Mucosa of stomach (tissue), 1 donor: ENCODE results near the gene TBC1D16.
"Not testable (repeated sequence)": the region's sequence is repeated elsewhere in the genome, so short reads cannot be mapped to it uniquely, and the experiment has no call there.

Experiments
- H3K27me3 ChIP-seq: one replicate; pipeline ENCODE4 v1.7.0; 2013; ENCODE audit warnings: mild to moderate bottlenecking, low read length; ENCODE audit not compliant: control insufficient read depth, insufficient read depth
- H3K36me3 ChIP-seq: one replicate; pipeline ENCODE4 v1.7.0; 2013; ENCODE audit warnings: low read length; ENCODE audit not compliant: control insufficient read depth, insufficient read depth
- H3K4me1 ChIP-seq: one replicate; pipeline ENCODE4 v1.7.0; 2013; ENCODE audit warnings: mild to moderate bottlenecking, low read length; ENCODE audit not compliant: control insufficient read depth, insufficient read depth
- H3K4me3 ChIP-seq: one replicate; pipeline ENCODE4 v1.7.0; 2013; ENCODE audit warnings: low read length
- H3K9ac ChIP-seq: one replicate; pipeline ENCODE4 v1.7.0; 2013; ENCODE audit warnings: mild to moderate bottlenecking, low read length, moderate library complexity
- H3K9me3 ChIP-seq: one replicate; pipeline ENCODE4 v1.7.0; 2013; ENCODE audit warnings: mild to moderate bottlenecking, low read length, moderate library complexity; ENCODE audit not compliant: control insufficient read depth
- donor health status: Pancreatic carcinoma.

The TBC1D16 gene

DNA sequence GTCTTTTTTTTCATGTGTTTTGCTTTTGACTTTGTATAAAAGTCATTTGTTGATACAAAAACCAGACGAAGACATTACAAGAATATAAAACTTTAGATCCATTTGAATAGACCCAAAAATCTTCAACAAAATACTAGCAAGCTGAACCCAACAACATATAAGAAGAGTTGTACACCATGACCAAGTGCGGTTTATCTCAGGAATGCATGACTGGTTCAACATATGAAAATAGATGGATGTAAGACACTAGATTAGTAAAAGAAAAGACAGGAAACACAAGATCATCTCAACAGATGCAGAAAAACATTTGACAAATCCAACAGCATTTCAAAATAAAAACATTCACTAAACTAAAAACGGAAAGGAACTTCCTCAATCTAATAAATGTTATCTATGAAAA, 69.0 kb downstream of the TBC1D16 start:
- Histone ChIP-seq H3K9me3 (no peaks in the 10 kb centered on the region), H3K27me3 (no peaks in the 10 kb centered on the region), H3K4me3 (no peak overlapping the region), H3K36me3 (no peaks in the 10 kb centered on the region), H3K4me1 (no peaks in the 10 kb centered on the region), H3K9ac (no peak overlapping the region)

DNA sequence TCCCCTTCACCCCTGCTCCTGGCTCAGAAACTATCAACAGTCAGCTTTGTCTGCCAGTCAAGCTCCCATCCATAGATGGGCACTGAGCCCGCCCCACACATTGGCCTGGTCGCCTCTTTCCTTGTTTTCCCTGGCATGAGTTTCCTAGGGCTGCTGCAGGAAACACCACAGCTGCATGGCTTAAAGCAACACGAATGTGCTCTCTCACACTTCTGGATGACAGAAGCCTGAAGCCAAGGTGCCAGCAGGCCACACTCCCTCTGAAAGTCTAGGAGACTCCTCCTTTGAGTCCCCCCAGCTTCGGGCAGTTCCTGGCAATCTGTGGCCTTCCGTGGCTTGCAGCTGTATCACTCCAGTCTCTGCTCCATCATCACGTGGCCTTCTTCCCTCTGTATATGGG, 69.9 kb downstream of the TBC1D16 start:
- no peaks in the 10 kb centered on the region for H3K4me1 ChIP-seq
- no peak overlapping the region for H3K4me3 ChIP-seq
- no peaks in the 10 kb centered on the region for H3K36me3 ChIP-seq
- no peaks in the 10 kb centered on the region for H3K27me3 ChIP-seq
- no peaks in the 10 kb centered on the region for H3K9me3 ChIP-seq
- no peak overlapping the region for H3K9ac ChIP-seq

DNA sequence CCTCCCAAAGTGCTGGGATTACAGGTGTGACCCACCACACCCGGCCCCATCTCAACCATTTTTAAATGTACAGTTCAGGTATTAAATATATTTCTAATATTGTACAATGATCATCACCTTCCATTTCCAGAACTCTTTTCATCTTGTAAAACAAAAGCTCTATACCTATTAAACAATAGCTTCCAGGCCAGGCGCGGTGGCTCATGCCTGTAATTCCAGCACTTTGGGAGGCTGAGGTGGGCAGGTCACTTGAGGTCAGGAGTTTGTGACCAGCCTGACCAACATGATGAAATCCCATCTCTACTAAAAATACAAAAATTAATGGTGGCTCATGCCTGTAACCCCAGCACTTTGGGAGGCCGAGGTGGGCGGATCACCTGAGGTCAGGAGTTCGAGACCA, 73.2 kb downstream of the TBC1D16 start:
- not testable (repeated sequence) for H3K9ac ChIP-seq, H3K4me1 ChIP-seq, H3K4me3 ChIP-seq, H3K36me3 ChIP-seq, H3K27me3 ChIP-seq, H3K9me3 ChIP-seq

DNA sequence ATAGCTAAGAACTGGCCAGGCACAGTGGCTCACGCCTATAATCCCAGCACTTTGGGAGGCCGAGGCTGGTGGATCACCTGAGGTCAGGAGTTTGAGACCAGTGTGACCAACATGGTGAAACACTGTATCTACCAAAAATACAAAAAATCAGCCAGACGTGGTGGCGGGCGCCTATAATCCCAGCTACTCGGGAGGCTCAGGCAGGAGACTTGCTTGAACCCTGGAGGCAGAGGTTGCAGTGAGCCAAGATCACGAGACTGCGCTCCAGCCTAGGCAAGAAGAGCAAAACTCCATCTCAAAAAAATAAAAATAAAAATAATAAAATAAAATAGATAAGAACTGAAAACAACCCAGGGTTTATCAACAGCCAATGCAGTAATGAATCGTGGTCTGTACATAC, 74.1 kb downstream of the TBC1D16 start:
- H3K27me3 ChIP-seq, H3K9me3 ChIP-seq, H3K36me3 ChIP-seq, H3K4me3 ChIP-seq, H3K4me1 ChIP-seq, H3K9ac ChIP-seq: not testable (repeated sequence)

DNA sequence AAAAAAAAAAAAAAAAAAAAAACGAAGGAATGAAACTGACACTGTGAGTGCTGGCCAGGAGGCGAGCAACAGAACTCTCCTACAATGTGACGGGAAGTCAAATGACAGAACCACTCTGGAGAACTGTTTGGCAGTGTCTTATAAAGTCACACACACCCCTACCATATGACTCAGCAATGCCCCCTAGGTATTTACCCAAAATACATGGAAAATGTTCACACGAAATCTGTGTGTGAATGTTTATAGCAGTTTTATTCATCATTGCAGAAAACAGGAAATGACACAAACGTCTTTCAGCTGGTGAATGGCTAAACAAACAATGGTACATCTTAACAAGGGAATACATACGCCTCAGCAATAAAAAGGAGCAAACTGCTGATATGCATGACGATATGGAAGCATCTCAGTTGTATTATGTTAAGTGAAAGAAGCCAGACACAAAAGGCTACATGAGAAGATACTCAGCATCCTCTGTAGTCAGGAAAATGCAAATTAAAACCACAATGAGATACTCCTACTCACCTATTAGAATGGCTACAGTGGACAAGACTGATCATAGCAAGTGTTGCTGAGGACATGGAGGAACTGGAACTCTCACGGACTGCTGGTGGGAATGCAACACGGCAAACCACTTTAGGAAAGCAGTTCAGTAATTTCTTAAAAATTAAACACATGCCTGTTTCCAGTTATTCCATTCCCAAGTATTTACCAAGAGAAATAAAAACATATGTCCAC, 74.7 kb downstream of the TBC1D16 start:
- Histone ChIP-seq H3K4me3 (no peak overlapping the region), H3K4me1 (no peaks in the 10 kb centered on the region), H3K36me3 (no peaks in the 10 kb centered on the region), H3K9ac (no peak overlapping the region), H3K27me3 (no peaks in the 10 kb centered on the region), H3K9me3 (no peaks in the 10 kb centered on the region)

DNA sequence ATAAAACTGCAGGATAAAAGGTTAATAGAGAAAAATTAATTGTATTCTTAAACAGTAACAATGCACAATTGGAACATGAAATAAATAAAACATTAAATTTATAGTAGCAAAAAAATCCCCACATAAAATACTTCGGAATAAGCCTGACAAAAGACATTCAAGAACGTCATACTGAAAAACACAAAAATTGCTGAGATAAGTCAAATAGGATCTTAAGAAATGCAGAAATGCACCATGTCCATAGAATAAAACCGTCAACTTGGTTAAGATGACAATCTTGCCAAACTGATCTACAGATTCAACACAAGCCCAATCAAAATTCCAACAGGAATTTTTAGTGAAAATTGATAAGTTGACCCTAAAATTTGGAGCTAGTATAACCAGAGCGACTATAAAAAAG, 76.6 kb downstream of the TBC1D16 start:
- Histone ChIP-seq H3K36me3 (no peaks in the 10 kb centered on the region), H3K27me3 (no peaks in the 10 kb centered on the region), H3K9ac (no peak overlapping the region), H3K4me3 (no peak overlapping the region), H3K4me1 (no peaks in the 10 kb centered on the region), H3K9me3 (no peaks in the 10 kb centered on the region)

DNA sequence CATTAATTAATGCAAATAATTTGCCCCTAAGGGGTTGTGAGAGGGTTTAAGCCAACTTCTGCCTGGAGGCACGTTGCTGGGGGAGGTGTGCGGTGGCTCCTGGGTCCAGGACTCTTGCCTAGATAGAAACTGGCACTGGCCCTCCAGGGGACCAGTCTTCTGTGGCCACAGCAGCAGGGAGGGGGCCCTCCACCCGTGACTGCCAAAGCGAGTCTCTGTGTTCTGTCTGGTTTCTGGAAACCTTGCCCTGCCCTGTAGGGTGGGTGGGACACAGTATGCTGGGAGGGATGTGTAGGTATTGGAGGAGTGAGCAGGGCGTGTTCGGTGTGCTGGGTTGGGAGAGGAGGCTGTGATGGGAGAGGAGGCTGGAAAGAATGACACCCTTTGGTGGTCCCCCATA, 78.8 kb downstream of the TBC1D16 start:
- no peaks in the 10 kb centered on the region for H3K9me3 ChIP-seq

DNA sequence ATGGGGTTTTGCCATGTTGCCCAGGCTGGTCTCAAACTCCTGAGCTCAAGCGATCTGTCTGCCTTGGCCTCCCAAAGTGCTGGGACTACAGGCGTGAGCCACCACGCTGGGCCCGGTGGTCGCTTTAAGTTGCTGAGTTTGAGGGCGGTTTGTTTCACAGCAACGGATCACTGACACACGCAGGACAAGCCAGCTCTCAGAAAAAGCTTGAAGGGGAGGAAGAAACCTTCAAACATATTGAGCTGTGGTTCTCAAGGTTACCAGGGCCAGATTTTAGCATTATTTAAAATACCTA, 79.3 kb downstream of the TBC1D16 start:
- H3K36me3 ChIP-seq, H3K9me3 ChIP-seq, H3K9ac ChIP-seq, H3K27me3 ChIP-seq, H3K4me3 ChIP-seq: not testable (repeated sequence)
- peaks cover 11% of the 10 kb centered on the region for H3K4me1 ChIP-seq

More for the DNA sequence above, 78.8 kb downstream of the TBC1D16 start:
- Histone ChIP-seq H3K9ac (no peak overlapping the region), H3K4me3 (no peak overlapping the region), H3K36me3 (no peaks in the 10 kb centered on the region), H3K27me3 (no peaks in the 10 kb centered on the region), H3K4me1 (peaks cover 7% of the 10 kb centered on the region)

DNA sequence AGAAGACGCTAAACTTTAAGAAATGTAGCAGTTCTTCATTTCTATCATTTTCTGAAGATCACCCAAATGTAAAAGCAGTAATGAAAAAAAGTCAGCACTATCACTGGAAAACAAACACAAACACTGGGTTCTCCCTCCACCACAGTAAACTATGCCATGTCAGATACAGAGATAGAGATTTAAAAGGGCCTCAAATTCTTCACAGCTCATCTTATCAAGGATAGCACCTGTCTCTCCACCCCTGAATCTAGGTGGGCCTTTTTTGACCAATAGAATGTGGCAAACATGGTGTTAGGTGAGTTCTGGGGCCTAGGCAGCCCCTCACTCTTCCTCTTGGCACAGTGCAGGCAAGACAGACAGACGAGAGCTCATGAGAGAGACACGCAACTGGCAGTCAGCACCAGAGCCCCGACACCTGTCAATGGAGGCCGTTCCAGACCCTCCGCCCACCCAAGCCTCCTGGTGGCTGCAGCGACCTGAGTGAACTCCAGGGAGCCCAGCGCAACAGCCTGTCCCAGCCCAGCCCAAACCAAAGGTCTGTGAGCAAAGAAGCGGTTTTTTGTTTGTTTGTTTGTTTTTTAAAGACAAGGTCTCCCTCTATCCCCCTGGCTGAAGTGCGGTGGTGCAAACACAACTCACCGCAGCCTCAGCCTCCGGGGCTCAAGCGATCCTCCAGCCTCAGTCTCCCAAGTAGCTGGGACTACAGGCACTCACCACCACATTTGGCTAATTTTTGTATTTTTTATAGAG, 79.8 kb downstream of the TBC1D16 start:
- Histone ChIP-seq H3K4me1 (peaks cover 16% of the 10 kb centered on the region), H3K4me3 (no peak overlapping the region), H3K9ac (no peak overlapping the region), H3K27me3 (no peaks in the 10 kb centered on the region), H3K36me3 (no peaks in the 10 kb centered on the region), H3K9me3 (no peaks in the 10 kb centered on the region)

DNA sequence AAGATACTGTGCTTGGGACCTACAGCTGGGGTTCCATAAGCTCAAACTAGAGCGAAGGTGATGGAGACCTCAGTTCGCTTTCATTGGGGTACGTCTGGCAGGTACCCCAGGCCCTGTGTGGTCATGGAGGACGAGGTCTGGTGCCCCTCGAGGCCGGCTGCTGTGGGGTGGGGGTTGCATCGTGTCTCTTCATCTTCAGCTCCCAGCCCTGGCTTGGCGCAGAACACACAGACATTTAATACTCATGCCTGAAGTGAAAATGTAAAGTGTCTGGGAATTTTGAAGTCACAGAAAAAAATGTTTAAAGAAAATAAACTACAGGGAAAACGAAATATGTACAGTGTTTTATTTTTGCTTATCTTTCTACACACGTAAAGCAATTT, 80.5 kb downstream of the TBC1D16 start:
- H3K27me3 ChIP-seq = no peaks in the 10 kb centered on the region
- H3K36me3 ChIP-seq = no peaks in the 10 kb centered on the region
- no peak overlapping the region for H3K9ac ChIP-seq
- peaks cover 23% of the 10 kb centered on the region for H3K4me1 ChIP-seq
- no peaks in the 10 kb centered on the region for H3K9me3 ChIP-seq
- H3K4me3 ChIP-seq = no peak overlapping the region

DNA sequence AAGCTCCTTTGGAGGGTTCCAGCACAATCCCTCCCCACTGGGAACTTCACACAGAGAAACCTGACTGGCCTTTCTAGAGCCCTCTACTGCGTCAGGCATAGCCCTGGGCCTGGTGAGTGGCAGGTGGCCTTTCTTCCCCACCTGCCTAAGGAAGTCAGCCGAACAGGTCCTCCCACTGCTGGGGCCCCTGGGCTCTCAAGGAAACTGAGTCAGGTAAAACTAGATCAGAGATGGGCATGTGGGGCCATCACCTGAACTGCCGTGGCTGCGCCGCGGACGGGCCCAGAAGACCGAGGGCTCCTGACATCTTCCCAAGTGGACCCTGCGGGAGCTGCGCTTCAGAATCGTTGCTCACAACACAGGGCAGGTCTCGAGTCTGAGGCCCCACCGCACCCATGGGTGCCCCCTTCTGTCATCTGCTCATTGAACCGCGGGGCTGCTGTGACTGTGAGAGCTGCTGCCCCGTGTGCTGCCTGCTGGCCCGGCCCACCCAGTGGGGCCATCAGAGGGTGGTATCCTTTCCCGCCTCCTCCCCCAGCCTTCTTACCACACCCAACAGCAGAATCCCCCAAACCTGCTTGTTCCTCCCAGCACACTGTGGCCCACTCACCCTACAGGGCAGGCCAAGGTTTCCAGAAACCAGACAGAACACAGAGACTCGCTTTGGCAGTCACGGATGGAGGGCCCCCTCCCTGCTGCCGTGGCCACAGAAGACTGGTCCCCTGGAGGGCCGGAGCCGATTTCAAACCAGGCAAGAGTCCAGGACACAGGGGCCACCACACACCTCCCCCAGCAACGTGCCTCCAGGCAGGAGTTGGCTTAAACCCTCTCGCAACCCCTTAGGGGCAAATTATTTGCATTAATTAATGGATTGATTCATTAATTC, 81.1 kb downstream of the TBC1D16 start:
- Histone ChIP-seq H3K9me3 (no peaks in the 10 kb centered on the region), H3K27me3 (no peaks in the 10 kb centered on the region), H3K4me3 (no peak overlapping the region), H3K9ac (no peak overlapping the region), H3K36me3 (no peaks in the 10 kb centered on the region), H3K4me1 (peaks cover 23% of the 10 kb centered on the region)

DNA sequence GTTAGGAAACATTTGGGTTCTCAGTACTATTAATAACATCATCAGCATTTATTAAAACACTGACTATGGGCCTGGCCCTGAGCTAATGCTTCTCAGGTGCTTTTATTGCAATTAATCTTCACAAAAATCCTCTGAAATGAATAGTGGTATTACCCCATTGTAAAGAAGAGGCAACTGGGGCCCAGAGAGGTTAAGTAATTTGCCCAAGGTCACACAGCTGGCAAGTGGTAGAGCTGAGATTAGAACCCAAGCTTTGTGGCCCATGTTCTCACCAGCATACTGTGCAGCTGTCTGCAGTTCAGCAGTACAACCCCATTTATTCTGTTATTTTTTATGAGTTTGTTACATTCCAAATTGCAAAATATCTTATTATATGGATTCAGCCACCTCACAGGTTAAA, 82.3 kb downstream of the TBC1D16 start:
- Histone ChIP-seq H3K27me3 (no peaks in the 10 kb centered on the region), H3K36me3 (no peaks in the 10 kb centered on the region), H3K9me3 (no peaks in the 10 kb centered on the region), H3K4me1 (peaks cover 23% of the 10 kb centered on the region), H3K4me3 (no peak overlapping the region), H3K9ac (no peak overlapping the region)
